Right lobe of liver (tissue), 6 donors: Measurements from ENCODE around the gene PSORS1C2. TPM values are rescaled to one million over a fixed set of nuclear protein-coding genes. Genes with fewer than 3 reads are reported as not detected.

Source experiments
- ATAC-seq, 4 donors: fragments of 200-7000 bp; cut with Tn5 transposase; one replicate each; pipeline ENCODE4 v1.9.1; 2020; ENCODE audit warnings: mild to moderate bottlenecking in 4 of 4, moderate library complexity in 4 of 4
- DNase-seq, 3 donors: peaks; one replicate each; pipeline ENCODE4 v3.0.0-alpha.2; 2020
- H3K27ac ChIP-seq, 3 donors: fragments of 200-600 bp; one replicate each; pipeline ENCODE4 v1.8.0; 2022
- H3K27me3 ChIP-seq, 2 donors: fragments of 200-600 bp; one replicate each; pipeline ENCODE4 v1.8.0; 2022
- H3K36me3 ChIP-seq, 4 donors: fragments of 200-600 bp; sonication (generic) in 1 of 4; one replicate each; pipeline versions ENCODE4 v1.5.1 to v1.8.0; 2017 to 2022; ENCODE audit warnings: control low read depth in 1 of 4
- H3K4me1 ChIP-seq, 4 donors: fragments of 200-600 bp; sonication (generic) in 1 of 4; one replicate each; pipeline versions ENCODE4 v1.5.1 to v1.8.0; 2017 to 2022; ENCODE audit warnings: control low read depth in 1 of 4
- H3K4me3 ChIP-seq, 3 donors: fragments of 200-600 bp; one replicate each; pipeline ENCODE4 v1.8.0; 2022
- H3K9me3 ChIP-seq, 4 donors: fragments of 200-600 bp; sonication (generic) in 1 of 4; one replicate each; pipeline versions ENCODE4 v1.5.1 to v1.8.0; 2017 to 2022; ENCODE audit warnings: control low read depth in 1 of 4
- CTCF ChIP-seq, 4 donors: fragments of 200-600 bp in 3 of 4; fragments of 450-650 bp in 1 of 4; IDR thresholded peaks; one replicate each; pipeline versions ENCODE4 v1.5.1 to v1.8.0; 2016 to 2022; ENCODE audit warnings: antibody characterized with exemption in 4 of 4, mild to moderate bottlenecking in 2 of 4
- POLR2A ChIP-seq: fragments of 450-650 bp; IDR thresholded peaks from one replicate; pipeline ENCODE4 v1.6.1; 2017; ENCODE audit warnings: antibody characterized with exemption, mild to moderate bottlenecking
- WGBS: methylation state at CpG from one replicate; pipeline ENCODE4 v1.1.6; 2018; ENCODE audit warnings: low coverage, low lambda C conversion rate; ENCODE audit not compliant: insufficient coverage; ENCODE audit errors: missing lambda C conversion rate; 5-methylcytosine and 5-hydroxymethylcytosine counted together
- intact Hi-C, 2 donors: fragments of 100-400 bp; cut with DNase I; formaldehyde crosslinking; loops; one replicate each; pipeline versions ENCODE4 v1.11.2 to v1.14.1; 2022
- total RNA-seq, 6 experiments: library from RNA; depleted of rRNA in 2 of 6; stranded (reverse); fragments of >200 nt in 2 of 6; fragmentation: NEBNext Ultra II Directional in 3 of 6; extraction: Animal tissue kit (Norgen Biotek cat#: 25700) in 3 of 6; gene quantifications; one replicate each; pipeline versions ENCODE4 v1.1.0 to v1.2.4, GENCODE V29; 2016 to 2023
- donor health status: DM: no; HTN: yes; CAD: no.
- donor health status: DM: no; HTN: no; CAD: no.
- donor health status: DM: no; HTN: no; CAD: no.
- donor health status: DM: no; HTN: yes; CAD: no.
- donor health status: DM: no; HTN: yes; CAD: no.

The PSORS1C2 gene
- total RNA-seq, 6 experiments from 2014 or later, result not detected

GRCh38 chr6:31111712-31112111 is 27.2 kb downstream of the PSORS1C2 start:
- no peak overlapping the region for H3K27ac ChIP-seq
- intact Hi-C loops, result no loop called here
- H3K4me3 ChIP-seq, result no peak overlapping the region
- no peaks in the 10 kb centered on the region for H3K4me1 ChIP-seq
- DNase-seq, result no peak
- TF ChIP-seq POLR2A (no peak), CTCF (IDR thresholded peaks at IDR 0.05) (no peak)
- 14% methylated on average over 1 of the region's 13 CpGs for WGBS
- no peaks in the 10 kb centered on the region for H3K36me3 ChIP-seq
- no peak for ATAC-seq
- no peaks in the 10 kb centered on the region for H3K27me3 ChIP-seq
- no peaks in the 10 kb centered on the region for H3K9me3 ChIP-seq

GRCh38 chr6:31110825-31111582 is 27.9 kb downstream of the PSORS1C2 start:
- Histone ChIP-seq H3K4me1 (no peaks in the 10 kb centered on the region), H3K27me3 (no peaks in the 10 kb centered on the region), H3K27ac (no peak overlapping the region), H3K9me3 (no peaks in the 10 kb centered on the region), H3K4me3 (no peak overlapping the region), H3K36me3 (no peaks in the 10 kb centered on the region)
- no peak for DNase-seq
- ATAC-seq, result no peak
- no peak for TF ChIP-seq CTCF (IDR thresholded peaks at IDR 0.05)
- no peak for TF ChIP-seq POLR2A
- WGBS, result 44% methylated on average over 6 of the region's 11 CpGs
- intact Hi-C loops, result no loop called here

GRCh38 chr6:31107052-31107451 is 31.8 kb downstream of the PSORS1C2 start:
- Histone ChIP-seq H3K27ac (no peak overlapping the region), H3K4me1 (no peaks in the 10 kb centered on the region), H3K27me3 (no peaks in the 10 kb centered on the region), H3K9me3 (no peaks in the 10 kb centered on the region), H3K4me3 (no peak overlapping the region), H3K36me3 (no peaks in the 10 kb centered on the region)
- 54% methylated on average over 3 of the region's 4 CpGs for WGBS
- intact Hi-C loops, result no loop called here
- ATAC-seq (no peak), DNase-seq (no peak)
- no peak for TF ChIP-seq CTCF (IDR thresholded peaks at IDR 0.05)
- TF ChIP-seq POLR2A, result no peak

GRCh38 chr6:31103136-31103535 is 35.7 kb downstream of the PSORS1C2 start:
- ATAC-seq (no peak), DNase-seq (no peak)
- no CpG with 5 or more reads among the region's 2 CpGs for WGBS
- intact Hi-C loops, result no loop called here
- H3K27me3 ChIP-seq, result no peaks in the 10 kb centered on the region
- no peaks in the 10 kb centered on the region for H3K36me3 ChIP-seq
- H3K4me3 ChIP-seq, result no peak overlapping the region
- H3K4me1 ChIP-seq, result no peaks in the 10 kb centered on the region
- TF ChIP-seq POLR2A (no peak), CTCF (IDR thresholded peaks at IDR 0.05) (no peak)
- H3K9me3 ChIP-seq, result no peaks in the 10 kb centered on the region
- H3K27ac ChIP-seq, result no peak overlapping the region
